Esophagus squamous epithelium (tissue), 5 donors: ENCODE data around the gene DDA1. TPM values are rescaled to one million over a fixed set of nuclear protein-coding genes. Genes with fewer than 3 reads are reported as not detected.
A peak's percentile ranks its signal among the peaks of the same experiment; 100 is the strongest.

Experiments used
- DNase-seq: peaks from one replicate; lab custom pipeline; 2025; lab: John Stamatoyannopoulos, UW
- H3K27ac ChIP-seq, 4 donors: fragments of 200-600 bp; sonication (generic); one replicate each; pipeline ENCODE4 v1.5.1; 2016 to 2019; ENCODE audit warnings: mild to moderate bottlenecking in 1 of 4
- H3K27me3 ChIP-seq, 4 donors: fragments of 200-600 bp; sonication (generic); 1 replicate in 3 of 4; 2 replicates in 1 of 4; pipeline versions ENCODE4 v1.5.1 to v1.6.0; 2017 to 2021; ENCODE audit warnings: antibody characterized with exemption in 1 of 4
- H3K36me3 ChIP-seq, 3 donors: fragments of 200-600 bp; sonication (generic); one replicate each; pipeline ENCODE4 v1.5.1; 2016 to 2019
- H3K4me1 ChIP-seq, 3 donors: fragments of 200-600 bp; sonication (generic); one replicate each; pipeline ENCODE4 v1.5.1; 2017 to 2019
- H3K4me3 ChIP-seq, 4 donors: fragments of 200-600 bp; sonication (generic); 1 replicate in 3 of 4; 2 replicates in 1 of 4; pipeline ENCODE4 v1.5.1; 2016 to 2019; ENCODE audit warnings: mild to moderate bottlenecking in 2 of 4, moderate library complexity in 1 of 4
- H3K9me3 ChIP-seq, 3 donors: fragments of 200-600 bp; sonication (generic); one replicate each; pipeline ENCODE4 v1.5.1; 2016 to 2019
- POLR2A ChIP-seq, 4 donors: fragments of 450-650 bp; IDR thresholded peaks; one replicate each; pipeline ENCODE4 v1.6.1; 2017; ENCODE audit warnings: antibody characterized with exemption in 4 of 4, mild to moderate bottlenecking in 4 of 4, moderate library complexity in 3 of 4
- WGBS, 2 donors: methylation state at CpG; one replicate each; pipeline ENCODE4 v1.1.5; 2018; 5-methylcytosine and 5-hydroxymethylcytosine counted together
- intact Hi-C: fragments of 100-400 bp; cut with DNase I; formaldehyde crosslinking; loops from one replicate; pipeline ENCODE4 v1.15.0; 2022
- total RNA-seq, 4 donors: library from RNA; depleted of rRNA; stranded (reverse); fragments of >200 nt; gene quantifications; one replicate each; pipeline ENCODE4 v1.1.0, GENCODE V29; 2016
- TF ChIP-seq, protein P1 (sequence below), 6 experiments: fragments of 450-650 bp in 4 of 6; fragments of 200-600 bp in 2 of 6; sonication (generic) in 2 of 6; IDR thresholded peaks; one replicate each; pipeline ENCODE4 v1.5.1; 2016 to 2019; ENCODE audit warnings: antibody characterized with exemption in 6 of 6, mild to moderate bottlenecking in 4 of 6, moderate library complexity in 4 of 6
- donor health status: DM: yes; HTN: yes; CAD: no.

The DDA1 gene
- total RNA-seq, 4 donors from 2014 or later = 16.4 to 29.0 (median 22.7) TPM

DNA sequence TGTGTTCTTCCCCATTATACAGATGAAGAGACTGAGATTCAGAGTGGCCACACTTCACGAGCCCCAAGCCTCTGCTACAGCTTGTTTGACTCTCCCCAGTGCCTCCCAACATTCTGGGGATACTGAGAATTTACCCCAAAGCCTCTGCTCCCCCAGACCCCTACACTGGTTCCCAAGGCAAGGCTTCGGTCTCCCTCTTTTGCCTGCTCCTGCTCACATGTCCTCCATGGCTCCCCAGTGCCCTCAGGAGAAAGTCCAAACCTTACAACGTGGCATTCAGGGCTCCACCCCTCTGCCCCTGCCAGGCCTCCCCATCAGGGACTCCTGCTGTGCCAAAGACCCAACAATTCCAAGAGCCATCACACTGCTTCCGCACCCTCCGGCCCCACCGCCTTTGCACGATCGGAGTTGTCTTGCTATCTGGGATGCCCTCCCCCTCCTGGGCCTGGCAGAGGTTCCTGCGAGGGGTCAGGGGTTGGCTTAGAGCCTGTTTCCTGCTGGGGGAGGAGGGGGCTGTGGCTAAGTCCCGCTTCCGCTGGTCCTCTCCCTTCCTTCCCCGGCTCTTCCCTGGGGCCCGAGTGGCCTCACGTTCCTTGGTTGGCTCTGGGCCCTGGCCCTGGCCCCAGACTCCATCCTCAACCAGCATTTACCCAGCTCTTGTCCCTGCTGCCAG is 43.4 kb downstream of the DDA1 start:
- no peak for TF ChIP-seq POLR2A (IDR thresholded peaks at IDR 0.05)
- TF ChIP-seq, protein P1, sequence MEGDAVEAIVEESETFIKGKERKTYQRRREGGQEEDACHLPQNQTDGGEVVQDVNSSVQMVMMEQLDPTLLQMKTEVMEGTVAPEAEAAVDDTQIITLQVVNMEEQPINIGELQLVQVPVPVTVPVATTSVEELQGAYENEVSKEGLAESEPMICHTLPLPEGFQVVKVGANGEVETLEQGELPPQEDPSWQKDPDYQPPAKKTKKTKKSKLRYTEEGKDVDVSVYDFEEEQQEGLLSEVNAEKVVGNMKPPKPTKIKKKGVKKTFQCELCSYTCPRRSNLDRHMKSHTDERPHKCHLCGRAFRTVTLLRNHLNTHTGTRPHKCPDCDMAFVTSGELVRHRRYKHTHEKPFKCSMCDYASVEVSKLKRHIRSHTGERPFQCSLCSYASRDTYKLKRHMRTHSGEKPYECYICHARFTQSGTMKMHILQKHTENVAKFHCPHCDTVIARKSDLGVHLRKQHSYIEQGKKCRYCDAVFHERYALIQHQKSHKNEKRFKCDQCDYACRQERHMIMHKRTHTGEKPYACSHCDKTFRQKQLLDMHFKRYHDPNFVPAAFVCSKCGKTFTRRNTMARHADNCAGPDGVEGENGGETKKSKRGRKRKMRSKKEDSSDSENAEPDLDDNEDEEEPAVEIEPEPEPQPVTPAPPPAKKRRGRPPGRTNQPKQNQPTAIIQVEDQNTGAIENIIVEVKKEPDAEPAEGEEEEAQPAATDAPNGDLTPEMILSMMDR (IDR thresholded peaks at IDR 0.05) = no peak
- intact Hi-C loops = no loop called here
- no peak overlapping the region for H3K4me3 ChIP-seq
- H3K27ac ChIP-seq = peak overlapping the region in 2 of 4 donors; percentile 11 to 38
- 35 to 54% methylated on average over 9 to 12 of the region's 14 CpGs for WGBS, 2 donors
- peaks cover 0 to 31% (median 0%) of the 10 kb centered on the region in 4 donors for H3K27me3 ChIP-seq
- no peaks in the 10 kb centered on the region for H3K36me3 ChIP-seq
- no peak for DNase-seq
- H3K9me3 ChIP-seq = no peaks in the 10 kb centered on the region
- peaks cover 5 to 30% (median 7%) of the 10 kb centered on the region in 3 donors for H3K4me1 ChIP-seq

DNA sequence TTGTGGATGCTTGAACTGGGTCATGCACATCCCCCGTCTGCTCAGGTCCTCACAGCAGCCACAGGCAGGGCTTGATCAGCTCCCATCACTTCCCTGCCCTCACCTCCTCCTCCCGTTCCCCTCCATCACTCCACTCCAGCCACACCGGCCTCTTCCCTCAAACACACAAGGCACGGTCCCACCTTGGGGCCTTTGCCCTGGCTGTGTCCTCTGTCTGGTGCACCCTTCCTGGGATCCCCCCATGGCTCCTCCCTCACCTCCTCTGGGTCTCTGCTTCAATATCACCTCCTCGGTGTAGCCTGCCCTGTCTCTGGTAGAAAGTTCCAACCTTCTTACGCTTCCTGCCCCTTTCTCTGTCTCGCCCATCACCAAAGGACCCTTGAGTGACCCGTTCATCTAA is 44.0 kb downstream of the DDA1 start:
- Histone ChIP-seq H3K4me1 (peaks cover 3 to 24% (median 4%) of the 10 kb centered on the region in 3 donors), H3K27me3 (peaks cover 0 to 31% (median 0%) of the 10 kb centered on the region in 4 donors), H3K36me3 (no peaks in the 10 kb centered on the region), H3K9me3 (no peaks in the 10 kb centered on the region), H3K4me3 (no peak overlapping the region), H3K27ac (no peak overlapping the region)
- DNase-seq = no peak
- TF ChIP-seq, protein P1 (IDR thresholded peaks at IDR 0.05) = no peak
- TF ChIP-seq POLR2A (IDR thresholded peaks at IDR 0.05) = no peak
- intact Hi-C loops = no loop called here
- 71 to 82% methylated on average over 8 of the region's 8 CpGs for WGBS, 2 donors

DNA sequence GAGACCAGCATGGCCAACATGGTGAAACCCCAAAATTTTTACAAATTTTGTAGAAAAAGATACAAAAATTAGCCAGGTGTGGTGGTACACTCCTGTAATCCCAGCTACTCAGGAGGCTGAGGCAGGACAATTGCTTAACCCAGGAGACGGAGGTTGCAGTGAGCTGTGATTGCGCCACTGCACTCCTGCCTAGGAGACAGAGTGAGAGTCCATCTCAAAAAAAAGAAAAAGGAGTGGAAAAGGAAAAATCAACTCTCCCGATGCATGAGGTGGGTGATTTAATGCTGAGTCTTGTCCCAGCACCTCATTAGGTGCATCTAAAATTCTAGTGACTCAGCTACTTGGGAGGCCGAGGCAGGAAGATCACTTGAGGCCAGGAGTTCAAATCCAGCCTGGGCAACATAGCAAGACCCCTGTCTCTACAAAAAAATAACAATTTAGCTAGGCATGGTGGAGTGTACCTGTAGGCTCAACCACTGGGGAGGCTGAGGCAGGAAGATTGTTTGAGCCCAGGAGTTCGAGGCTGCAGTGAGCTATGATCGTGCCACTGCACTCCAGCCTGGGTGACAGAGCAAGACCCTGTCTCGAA is 47.8 kb downstream of the DDA1 start:
- Histone ChIP-seq H3K4me3 (no peak overlapping the region), H3K36me3 (no peaks in the 10 kb centered on the region), H3K27ac (peak overlapping the region in 2 of 4 donors; percentile 52), H3K9me3 (no peaks in the 10 kb centered on the region), H3K4me1 (peaks cover 0 to 1% (median 0%) of the 10 kb centered on the region in 3 donors), H3K27me3 (peaks cover 0 to 8% (median 0%) of the 10 kb centered on the region in 4 donors)
- WGBS, 2 donors = 74 to 80% methylated on average over 7 of the region's 7 CpGs
- no peak for DNase-seq
- TF ChIP-seq, protein P1 (IDR thresholded peaks at IDR 0.05) = no peak
- no peak for TF ChIP-seq POLR2A (IDR thresholded peaks at IDR 0.05)
- intact Hi-C loops = no loop called here

DNA sequence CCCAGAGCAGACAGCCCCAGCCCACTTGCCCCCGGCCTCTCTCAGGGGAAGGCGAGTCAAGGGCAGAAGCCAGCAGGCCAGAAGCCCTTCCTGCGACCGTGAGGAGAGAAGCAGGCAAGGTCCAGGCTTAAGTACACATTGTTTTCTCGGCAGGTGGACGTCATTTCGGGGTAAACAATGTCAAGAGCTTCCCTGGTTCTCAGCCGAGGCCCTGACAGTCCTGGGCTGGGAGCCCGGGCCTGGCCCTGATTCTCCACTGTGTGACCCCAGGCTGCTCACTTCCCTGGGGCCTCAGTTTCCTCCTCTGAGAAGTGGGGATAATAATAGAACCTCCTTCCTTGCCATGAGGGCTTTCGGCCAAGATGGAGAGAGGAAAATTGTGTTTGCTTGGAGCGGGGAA is 48.4 kb downstream of the DDA1 start:
- TF ChIP-seq, protein P1 (IDR thresholded peaks at IDR 0.05) = no peak
- TF ChIP-seq POLR2A (IDR thresholded peaks at IDR 0.05) = no peak
- intact Hi-C loops = no loop called here
- Histone ChIP-seq H3K27me3 (peaks cover 0 to 6% (median 0%) of the 10 kb centered on the region in 4 donors), H3K4me3 (no peak overlapping the region), H3K9me3 (no peaks in the 10 kb centered on the region), H3K27ac (peak overlapping the region in 2 of 4 donors; percentile 52), H3K4me1 (no peaks in the 10 kb centered on the region), H3K36me3 (no peaks in the 10 kb centered on the region)
- whole genome bisulfite sequencing, 2 donors = 63 to 75% methylated on average over 4 to 8 of the region's 11 CpGs
- no peak for DNase-seq

DNA sequence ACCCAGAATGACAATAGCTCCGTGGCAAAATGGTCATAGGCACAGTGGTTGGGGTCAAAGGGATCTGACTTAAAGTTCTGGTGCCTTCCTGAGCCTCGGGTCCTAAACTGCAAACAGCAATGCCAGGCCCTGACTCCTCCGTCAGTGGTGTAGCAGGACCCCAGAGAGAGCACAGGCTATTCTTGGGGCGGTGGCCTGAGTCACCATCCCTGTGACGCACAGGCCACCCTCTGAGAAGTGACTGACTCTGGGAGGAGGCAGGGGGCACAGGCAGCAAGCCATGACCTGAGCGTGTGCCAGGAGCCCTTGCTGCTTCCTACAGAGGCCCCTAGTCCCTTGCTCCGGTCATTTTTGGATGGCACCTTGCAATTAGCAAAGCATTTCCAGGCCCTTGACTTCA is 49.0 kb downstream of the DDA1 start:
- H3K9me3 ChIP-seq = no peaks in the 10 kb centered on the region
- no peaks in the 10 kb centered on the region for H3K27me3 ChIP-seq
- 69 to 76% methylated on average over 2 to 7 of the region's 7 CpGs for WGBS, 2 donors
- H3K4me1 ChIP-seq = no peaks in the 10 kb centered on the region
- no peak overlapping the region for H3K4me3 ChIP-seq
- no peak for DNase-seq
- peak overlapping the region in 2 of 4 donors; percentile 38 to 52 for H3K27ac ChIP-seq
- no peaks in the 10 kb centered on the region for H3K36me3 ChIP-seq
- intact Hi-C loops = no loop called here
- TF ChIP-seq POLR2A (IDR thresholded peaks at IDR 0.05) = no peak
- TF ChIP-seq, protein P1 (IDR thresholded peaks at IDR 0.05) = no peak
